Measurements from ENCODE around the gene NFIB. TPM values are rescaled to one million over a fixed set of nuclear protein-coding genes. Genes with fewer than 3 reads are reported as not detected.

NFIB gene
- total RNA-seq, 1 experiment from 2014 or later: 13.6 TPM

- DNase-seq (ENCODE audit: low spot score): no peak
Observed at GRCh38 chr9:14281136-14281795, 32.7 kb downstream of the NFIB start.

GRCh38 chr9:14279671-14280070, 34.3 kb downstream of the NFIB start:
- DNase-seq (ENCODE audit: low spot score): no peak

GRCh38 chr9:14278291-14278721, 35.6 kb downstream of the NFIB start:
- DNase-seq (ENCODE audit: low spot score): no peak

GRCh38 chr9:14277761-14278160, 36.2 kb downstream of the NFIB start:
- DNase-seq (ENCODE audit: low spot score): no peak

- DNase-seq (ENCODE audit: low spot score): no peak
Observed at GRCh38 chr9:14277244-14277643, 36.7 kb downstream of the NFIB start.

- no peak for DNase-seq (ENCODE audit: low spot score)
Observed at GRCh38 chr9:14275331-14275730, 38.6 kb downstream of the NFIB start.

- no peak for DNase-seq (ENCODE audit: low spot score)
Observed at GRCh38 chr9:14273696-14274121, 40.2 kb downstream of the NFIB start.

GRCh38 chr9:14272927-14273528, 40.9 kb downstream of the NFIB start:
- DNase-seq (ENCODE audit: low spot score): no peak

- no peak for DNase-seq (ENCODE audit: low spot score)
Observed at GRCh38 chr9:14271093-14271673, 42.8 kb downstream of the NFIB start.

- DNase-seq (ENCODE audit: low spot score): no peak
Observed at GRCh38 chr9:14270358-14271092, 43.4 kb downstream of the NFIB start.

GRCh38 chr9:14269916-14270315, 44.0 kb downstream of the NFIB start:
- no peak for DNase-seq (ENCODE audit: low spot score)

GRCh38 chr9:14263707-14264483, 50.0 kb downstream of the NFIB start:
- DNase-seq (ENCODE audit: low spot score): no peak

GRCh38 chr9:14262827-14263226, 51.1 kb downstream of the NFIB start:
- DNase-seq (ENCODE audit: low spot score): no peak

GRCh38 chr9:14261616-14262015, 52.3 kb downstream of the NFIB start:
- DNase-seq (ENCODE audit: low spot score): no peak

- DNase-seq (ENCODE audit: low spot score): no peak
Observed at GRCh38 chr9:14260101-14260500, 53.8 kb downstream of the NFIB start.

- DNase-seq (ENCODE audit: low spot score): no peak
Observed at GRCh38 chr9:14258660-14259239, 55.2 kb downstream of the NFIB start.

GRCh38 chr9:14258156-14258555, 55.8 kb downstream of the NFIB start:
- no peak for DNase-seq (ENCODE audit: low spot score)

- no peak for DNase-seq (ENCODE audit: low spot score)
Observed at GRCh38 chr9:14256588-14256987, 57.4 kb downstream of the NFIB start.

GRCh38 chr9:14251154-14252071, 62.5 kb downstream of the NFIB start:
- DNase-seq (ENCODE audit: low spot score): peak; percentile 96

GRCh38 chr9:14250794-14251153, 63.2 kb downstream of the NFIB start:
- no peak for DNase-seq (ENCODE audit: low spot score)
